Measurements from ENCODE around the gene FEZ2. TPM values are rescaled to one million over a fixed set of nuclear protein-coding genes. Genes with fewer than 3 reads are reported as not detected.

FEZ2 gene
- total RNA-seq, 1 donor from 2014 or later: 20.6 TPM

DNA sequence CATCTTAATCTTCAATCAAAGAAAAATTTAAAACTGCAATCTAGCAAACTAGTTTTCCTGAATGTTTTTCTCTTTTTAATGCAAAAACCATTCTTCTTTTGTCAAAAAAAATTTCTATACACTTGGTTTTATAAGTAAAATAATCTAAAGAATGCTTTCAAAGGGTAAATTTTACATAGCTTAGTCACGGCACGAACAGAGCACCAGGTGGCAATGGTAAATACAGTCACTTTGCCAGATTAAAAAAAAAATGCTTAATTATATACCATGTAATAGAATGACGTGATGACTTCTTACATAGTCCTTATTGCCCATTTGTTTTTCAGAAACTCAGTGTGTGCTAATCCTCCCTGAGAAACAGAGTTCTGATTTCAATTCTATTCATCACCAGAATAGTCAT is 10.4 kb downstream of the FEZ2 start:
- intact Hi-C loops (cut with micrococcal nuclease): no loop called here

DNA sequence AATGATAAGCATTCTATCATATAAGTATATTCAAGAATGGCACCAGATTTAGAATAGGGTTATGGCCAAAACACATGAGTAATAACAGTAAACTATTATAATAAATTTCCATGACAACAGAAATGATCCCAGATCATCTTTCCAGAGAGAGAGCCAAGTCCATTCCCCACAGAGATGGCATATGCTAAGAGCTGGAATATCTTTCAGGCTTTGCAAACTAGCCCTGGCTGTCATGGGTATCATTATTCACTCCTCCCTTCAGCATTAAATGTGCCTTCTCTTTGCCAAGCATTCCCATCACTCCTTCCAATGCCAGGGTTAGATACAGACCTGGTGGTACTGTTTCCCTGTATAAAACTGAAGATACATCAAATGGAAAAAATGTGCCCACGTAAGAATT is 10.9 kb downstream of the FEZ2 start:
- intact Hi-C loops (cut with micrococcal nuclease): no loop called here

DNA sequence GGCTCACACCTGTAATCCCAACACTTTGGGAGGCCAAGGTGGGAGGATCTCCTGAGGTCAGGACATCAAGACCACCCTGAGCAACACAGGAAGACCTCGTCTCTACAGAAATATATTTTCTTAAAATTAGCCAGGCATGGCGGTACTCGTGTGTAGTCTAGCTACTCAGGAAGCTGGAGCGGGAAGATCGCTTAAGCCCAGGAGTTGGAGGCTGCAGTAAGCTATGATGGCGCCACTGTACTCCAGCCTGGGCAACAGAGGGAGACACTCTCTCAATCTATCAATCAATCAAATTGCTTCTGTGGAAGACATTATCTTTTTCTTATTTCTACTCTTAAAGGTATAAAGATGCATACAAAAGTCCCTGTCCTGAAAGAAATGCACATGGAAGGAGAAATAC is 11.3 kb downstream of the FEZ2 start:
- intact Hi-C loops (cut with micrococcal nuclease): no loop called here

DNA sequence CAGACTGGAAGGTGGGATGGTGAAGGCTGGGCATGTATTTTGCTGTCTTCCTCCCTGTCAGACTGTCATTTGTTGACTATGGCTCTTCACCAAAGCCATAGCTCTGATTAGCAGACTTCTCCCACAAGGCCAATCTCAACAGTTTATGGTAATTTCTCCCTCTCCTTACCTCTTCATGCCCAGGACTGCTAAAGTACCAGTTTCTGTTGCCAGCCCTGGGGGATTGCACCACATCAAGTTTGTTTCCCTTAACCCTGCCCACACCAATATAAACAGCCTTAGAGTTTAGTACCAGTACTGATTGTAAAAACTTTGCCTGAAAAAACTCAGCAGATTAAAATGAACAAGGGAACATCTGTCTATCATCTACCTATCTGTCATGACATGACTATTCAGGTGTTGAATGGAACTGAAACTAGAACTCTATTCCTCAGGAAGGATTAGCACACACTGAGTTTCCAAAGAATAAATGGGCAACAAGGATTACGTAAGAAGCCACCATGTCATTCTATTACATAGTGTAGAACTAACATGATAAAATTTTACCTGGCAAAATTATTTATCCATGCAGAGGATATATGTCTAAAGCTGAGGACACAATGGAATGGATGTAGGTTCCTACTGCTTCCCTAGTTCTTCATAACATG is 13.7 kb downstream of the FEZ2 start:
- intact Hi-C loops (cut with micrococcal nuclease): no loop called here

- intact Hi-C loops (cut with micrococcal nuclease): no loop called here
Observed at GRCh38 chr2:36582951-36583350, 15.0 kb downstream of the FEZ2 start.

DNA sequence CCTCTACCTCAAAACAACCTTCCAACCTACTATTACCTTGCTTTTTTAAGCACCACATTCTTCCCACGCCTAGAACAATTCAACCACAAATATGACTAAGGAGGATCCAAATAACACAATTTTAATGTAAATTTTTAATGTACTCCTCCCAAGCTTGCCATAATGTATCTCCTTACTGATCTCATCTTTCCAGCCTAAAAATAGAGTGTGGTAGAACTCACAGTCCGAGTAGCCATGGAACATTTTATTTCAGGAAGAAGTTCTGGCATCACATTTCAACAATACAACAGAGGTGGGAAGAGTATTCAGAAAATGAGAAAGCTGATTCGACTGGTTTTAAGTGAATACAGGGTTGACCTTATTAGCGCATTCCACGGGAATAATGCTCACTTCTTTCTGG is 15.4 kb downstream of the FEZ2 start:
- intact Hi-C loops (cut with micrococcal nuclease): no loop called here

- intact Hi-C loops (cut with micrococcal nuclease): no loop called here
Observed at GRCh38 chr2:36579297-36579664, 18.7 kb downstream of the FEZ2 start.

GRCh38 chr2:36578343-36579296 is 19.3 kb downstream of the FEZ2 start:
- intact Hi-C loops (cut with micrococcal nuclease): no loop called here

DNA sequence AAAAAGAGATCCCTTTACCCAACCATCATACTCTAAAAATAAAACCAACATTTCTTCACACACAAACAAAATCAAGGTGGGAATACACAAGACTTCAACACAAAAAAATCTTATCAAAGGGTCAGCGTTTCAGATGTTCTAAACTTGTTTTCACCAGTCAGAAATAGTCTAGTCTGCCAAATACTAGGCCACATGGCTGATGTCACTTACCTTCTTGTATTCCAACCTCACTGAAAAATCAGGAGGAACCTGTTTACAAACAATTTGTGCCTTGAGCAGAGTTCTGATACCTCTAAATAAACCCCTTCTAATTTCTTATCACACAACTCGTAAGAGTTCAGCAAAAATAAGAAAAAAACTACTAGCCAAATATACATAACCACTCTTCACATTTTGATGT is 20.1 kb downstream of the FEZ2 start:
- intact Hi-C loops (cut with micrococcal nuclease): no loop called here

DNA sequence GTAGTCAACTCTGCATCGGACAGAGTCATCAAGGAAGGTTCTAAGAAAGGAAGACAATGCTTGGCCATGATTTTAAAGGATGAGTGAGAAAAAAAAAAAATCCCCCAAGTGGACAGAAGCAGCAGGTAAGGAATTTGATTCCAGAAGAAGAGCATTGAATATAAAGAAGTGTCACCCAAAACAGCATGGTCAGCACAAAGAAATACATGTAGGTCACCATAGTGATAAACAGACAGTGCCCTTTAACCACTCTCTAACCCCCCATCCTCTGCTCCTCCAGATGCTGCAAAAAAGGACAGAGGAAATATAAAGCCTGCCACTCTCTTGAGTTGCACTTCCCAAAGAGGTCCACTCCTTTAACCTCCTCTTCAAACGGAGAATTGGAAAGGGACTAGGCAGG is 23.4 kb downstream of the FEZ2 start:
- intact Hi-C loops (cut with micrococcal nuclease): no loop called here

GRCh38 chr2:36573165-36573564 is 24.8 kb downstream of the FEZ2 start:
- intact Hi-C loops (cut with micrococcal nuclease): no loop called here

GRCh38 chr2:36572719-36573059 is 25.3 kb downstream of the FEZ2 start:
- intact Hi-C loops (cut with micrococcal nuclease): no loop called here

DNA sequence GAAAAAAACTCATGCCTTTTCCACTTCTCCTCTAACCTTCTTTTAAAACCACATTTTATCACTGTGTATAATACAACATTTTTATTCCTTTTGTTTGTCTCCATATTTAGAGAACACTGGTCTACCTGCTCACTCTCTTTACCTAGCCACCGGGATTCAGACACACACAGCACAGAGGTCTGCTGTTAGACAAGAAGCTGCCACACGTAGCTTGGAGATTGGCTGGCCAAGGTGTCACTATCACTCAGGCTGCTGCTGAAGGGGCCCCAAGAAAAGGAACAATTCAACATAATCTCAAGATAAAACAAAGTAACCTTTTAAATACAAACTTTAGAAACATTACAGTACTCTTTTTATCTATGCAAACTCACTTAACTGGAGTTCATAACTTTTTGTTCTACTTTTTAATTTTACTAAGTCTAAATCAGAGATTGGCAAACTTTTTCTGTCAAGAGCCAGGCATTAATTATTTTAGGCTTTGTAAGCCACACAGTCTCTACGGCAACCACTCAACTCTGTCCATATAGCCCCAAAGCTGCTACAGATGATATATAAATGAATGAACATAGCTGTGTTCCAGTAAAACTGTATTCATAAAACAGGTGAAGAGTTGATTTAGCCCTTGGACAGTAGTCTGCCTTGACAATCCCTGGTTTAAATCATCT is 25.8 kb downstream of the FEZ2 start:
- intact Hi-C loops (cut with micrococcal nuclease): no loop called here

DNA sequence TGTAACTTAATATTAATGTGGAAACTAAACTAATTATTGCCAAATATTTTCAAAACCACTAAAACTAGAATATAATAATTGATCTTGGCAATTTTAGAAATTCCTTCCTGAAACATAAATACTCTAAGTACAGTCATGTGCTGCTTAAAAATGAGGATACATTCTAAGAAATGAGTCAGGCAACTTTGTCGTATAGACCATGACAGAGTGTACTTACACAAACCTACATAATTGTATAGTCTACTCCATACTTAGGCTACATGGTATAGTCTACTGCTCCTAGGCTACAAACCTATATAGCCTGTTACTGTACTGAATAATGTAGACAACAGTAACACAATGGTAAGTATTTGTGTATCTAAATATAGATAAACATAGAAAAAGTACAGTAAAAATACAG is 27.6 kb downstream of the FEZ2 start:
- intact Hi-C loops (cut with micrococcal nuclease): no loop called here

- intact Hi-C loops (cut with micrococcal nuclease): no loop called here
Observed at GRCh38 chr2:36569267-36569856, 28.6 kb downstream of the FEZ2 start.

GRCh38 chr2:36568516-36569246 is 29.3 kb downstream of the FEZ2 start:
- intact Hi-C loops (cut with micrococcal nuclease): no loop called here

GRCh38 chr2:36567711-36568408 is 30.1 kb downstream of the FEZ2 start:
- intact Hi-C loops (cut with micrococcal nuclease): no loop called here

GRCh38 chr2:36566887-36567286 is 31.1 kb downstream of the FEZ2 start:
- intact Hi-C loops (cut with micrococcal nuclease): no loop called here

DNA sequence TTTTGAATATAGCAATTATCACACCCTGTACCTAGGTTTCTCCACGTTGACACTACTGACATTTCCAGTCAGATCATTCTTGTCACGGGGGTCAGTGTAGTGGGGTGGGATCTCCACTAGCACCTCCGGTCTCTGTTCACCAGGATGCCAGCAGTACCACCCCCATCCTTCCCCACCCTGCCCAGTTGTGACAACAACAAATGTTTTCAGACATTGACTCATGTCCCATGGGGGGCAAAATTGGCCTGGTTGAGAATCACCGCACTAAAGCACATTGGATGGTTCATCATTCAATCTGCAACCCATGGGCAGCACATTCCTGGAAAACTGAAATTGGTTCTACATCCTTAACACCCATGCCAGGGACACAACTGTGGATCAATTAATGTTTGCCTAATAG is 32.3 kb downstream of the FEZ2 start:
- intact Hi-C loops (cut with micrococcal nuclease): no loop called here

GRCh38 chr2:36564377-36564930 is 33.5 kb downstream of the FEZ2 start:
- intact Hi-C loops (cut with micrococcal nuclease): no loop called here

Measured in T-helper 1 cell treated with Interleukin-12 subunit alpha and Interleukin-12 subunit beta and Interleukin-4 antibody, amounts not matched to agents 30 ng/mL and 1 ng/mL, for 36 hours (primary cell).